SU-DHL-6 (cell line): ENCODE data around the gene MYT1.

Experiments
- CTCF ChIP-seq: fragments of 200-600 bp; sonication (generic); IDR thresholded peaks from one replicate; pipeline ENCODE4 v1.5.1; 2017; ENCODE audit warnings: antibody characterized with exemption, mild to moderate bottlenecking, low read length, moderate library complexity; ENCODE audit not compliant: insufficient read depth, poor library complexity, severe bottlenecking
- EZH2phosphoT487 ChIP-seq: fragments of 200-600 bp; sonication (generic), shearing (Covaris generic); conservative IDR thresholded peaks from 2 replicates; pipeline ENCODE4 v1.6.1; 2018; ENCODE audit warnings: mild to moderate bottlenecking, antibody characterized with exemption, low read length, moderate library complexity, mixed read lengths

- no peak for TF ChIP-seq EZH2phosphoT487
- TF ChIP-seq CTCF: no peak
These were observed 67.6 kb downstream of the MYT1 start for GRCh38 chr20:64231621-64232550.
